ENCODE results near the gene MOXD1. TPM values are rescaled to one million over a fixed set of nuclear protein-coding genes. Genes with fewer than 3 reads are reported as not detected.
A peak's percentile ranks its signal among the peaks of the same experiment; 100 is the strongest.

MOXD1 gene
- polyA plus RNA-seq, 1 donor (not counting 4 experiments of a cell fraction or from before 2014, with no cell fraction given) = 2.7 TPM

DNA sequence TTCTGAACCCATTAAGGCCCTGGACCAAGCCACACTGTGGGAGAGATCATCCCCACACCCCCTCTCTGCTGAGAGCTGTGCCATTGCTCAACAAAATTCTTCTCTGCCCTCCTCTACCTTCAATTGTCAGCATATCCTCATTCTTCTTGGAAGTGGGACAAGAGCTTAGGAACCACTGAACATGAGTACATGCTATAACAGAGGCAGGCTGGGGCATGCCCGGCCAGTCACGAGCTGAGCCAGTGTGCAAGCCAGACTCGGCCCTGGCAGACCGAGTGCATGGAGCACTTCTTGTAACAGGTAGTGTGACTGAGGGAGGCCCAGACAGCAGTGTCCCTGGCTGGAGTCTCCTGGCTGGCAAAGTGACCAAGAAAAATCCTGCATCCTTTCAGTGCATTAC, 149.2 kb downstream of the MOXD1 start:
- Histone ChIP-seq H3K4me3 (ENCODE audit: control insufficient read depth in 2 of 3, extremely low read depth in 1 of 3, insufficient read depth in 2 of 3, low read depth in 1 of 3, low read length in 3 of 3) (no peak overlapping the region), H3K79me2 (ENCODE audit: control insufficient read depth, insufficient read depth, low read length) (no peaks in the 10 kb centered on the region), H3K9me1 (ENCODE audit: control insufficient read depth, extremely low read depth, insufficient read depth, low read length) (no peaks in the 10 kb centered on the region), H4K20me1 (ENCODE audit: control insufficient read depth, extremely low read depth, insufficient read depth, low read length) (no peaks in the 10 kb centered on the region), H3K9me3 (ENCODE audit: control insufficient read depth, low read depth, low read length) (no peaks in the 10 kb centered on the region), H2AFZ (ENCODE audit: control insufficient read depth, low read length) (peak overlapping the region; percentile 2), H3K9ac (ENCODE audit: control insufficient read depth, extremely low read depth, insufficient read depth, low read length) (no peak overlapping the region), H3K36me3 (ENCODE audit: control insufficient read depth in 2 of 2, extremely low read depth in 1 of 2, insufficient read depth in 2 of 2, low read length in 2 of 2) (no peaks in the 10 kb centered on the region), H3K27me3 (ENCODE audit: control insufficient read depth, extremely low read depth, insufficient read depth, low read length) (no peaks in the 10 kb centered on the region), H3K27ac (ENCODE audit: control insufficient read depth, insufficient read depth, low read length) (peak overlapping the region; percentile 37), H3K4me1 (ENCODE audit: control insufficient read depth, extremely low read depth, insufficient read depth, low read length) (peaks cover 13% of the 10 kb centered on the region), H3K4me2 (ENCODE audit: control insufficient read depth, extremely low read depth, insufficient read depth, low read depth, low read length) (peak overlapping the region; percentile 49)
- TF ChIP-seq, protein P1, sequence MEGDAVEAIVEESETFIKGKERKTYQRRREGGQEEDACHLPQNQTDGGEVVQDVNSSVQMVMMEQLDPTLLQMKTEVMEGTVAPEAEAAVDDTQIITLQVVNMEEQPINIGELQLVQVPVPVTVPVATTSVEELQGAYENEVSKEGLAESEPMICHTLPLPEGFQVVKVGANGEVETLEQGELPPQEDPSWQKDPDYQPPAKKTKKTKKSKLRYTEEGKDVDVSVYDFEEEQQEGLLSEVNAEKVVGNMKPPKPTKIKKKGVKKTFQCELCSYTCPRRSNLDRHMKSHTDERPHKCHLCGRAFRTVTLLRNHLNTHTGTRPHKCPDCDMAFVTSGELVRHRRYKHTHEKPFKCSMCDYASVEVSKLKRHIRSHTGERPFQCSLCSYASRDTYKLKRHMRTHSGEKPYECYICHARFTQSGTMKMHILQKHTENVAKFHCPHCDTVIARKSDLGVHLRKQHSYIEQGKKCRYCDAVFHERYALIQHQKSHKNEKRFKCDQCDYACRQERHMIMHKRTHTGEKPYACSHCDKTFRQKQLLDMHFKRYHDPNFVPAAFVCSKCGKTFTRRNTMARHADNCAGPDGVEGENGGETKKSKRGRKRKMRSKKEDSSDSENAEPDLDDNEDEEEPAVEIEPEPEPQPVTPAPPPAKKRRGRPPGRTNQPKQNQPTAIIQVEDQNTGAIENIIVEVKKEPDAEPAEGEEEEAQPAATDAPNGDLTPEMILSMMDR (optimal IDR thresholded peaks at IDR 0.05 in 1 of 3, IDR thresholded peaks at IDR 0.05 in 1 of 3, conservative IDR thresholded peaks at IDR 0.05 in 1 of 3; ENCODE audit: extremely low read depth in 1 of 3, insufficient read depth in 2 of 3, low read length in 3 of 3) = no peak
- TF ChIP-seq EZH2 (IDR thresholded peaks at IDR 0.05; ENCODE audit: low read length) = no peak
- peak; percentile 80 for FAIRE-seq
- dilution Hi-C loops (cut with MboI; ENCODE audit: extremely low pct_ligation_motif_present, low sequenced_read_pairs) = no loop called here
- DNase-seq (ENCODE audit: low read depth, low spot score) = peak; percentile 84

DNA sequence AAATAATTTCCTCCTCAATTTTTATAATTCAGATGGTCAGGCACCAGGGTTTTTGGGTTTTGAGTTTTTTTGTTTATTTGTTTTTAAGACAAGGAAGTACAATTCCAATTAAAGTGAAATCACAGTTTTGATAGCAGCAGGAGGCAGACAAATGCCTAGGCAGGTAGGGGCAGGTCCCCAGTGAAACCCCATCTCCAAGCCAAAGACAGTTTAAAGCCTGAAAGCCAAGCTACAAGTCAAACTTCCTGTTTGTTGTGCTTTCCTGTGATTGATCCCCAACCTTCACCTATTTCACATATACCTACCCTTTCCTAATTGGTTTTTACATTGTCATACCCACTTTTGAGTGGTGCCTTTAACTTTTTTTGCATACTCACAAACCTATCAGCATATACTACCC, 149.6 kb downstream of the MOXD1 start:
- Histone ChIP-seq H3K4me2 (ENCODE audit: control insufficient read depth, extremely low read depth, insufficient read depth, low read depth, low read length) (peak overlapping the region; percentile 49), H3K4me3 (ENCODE audit: control insufficient read depth in 2 of 3, extremely low read depth in 1 of 3, insufficient read depth in 2 of 3, low read depth in 1 of 3, low read length in 3 of 3) (no peak overlapping the region), H3K27me3 (ENCODE audit: control insufficient read depth, extremely low read depth, insufficient read depth, low read length) (no peaks in the 10 kb centered on the region), H3K36me3 (ENCODE audit: control insufficient read depth in 2 of 2, extremely low read depth in 1 of 2, insufficient read depth in 2 of 2, low read length in 2 of 2) (no peaks in the 10 kb centered on the region), H3K27ac (ENCODE audit: control insufficient read depth, insufficient read depth, low read length) (peak overlapping the region; percentile 37), H3K4me1 (ENCODE audit: control insufficient read depth, extremely low read depth, insufficient read depth, low read length) (peaks cover 13% of the 10 kb centered on the region), H3K9me3 (ENCODE audit: control insufficient read depth, low read depth, low read length) (no peaks in the 10 kb centered on the region), H2AFZ (ENCODE audit: control insufficient read depth, low read length) (peak overlapping the region; percentile 2), H3K79me2 (ENCODE audit: control insufficient read depth, insufficient read depth, low read length) (no peaks in the 10 kb centered on the region), H3K9ac (ENCODE audit: control insufficient read depth, extremely low read depth, insufficient read depth, low read length) (no peak overlapping the region), H3K9me1 (ENCODE audit: control insufficient read depth, extremely low read depth, insufficient read depth, low read length) (no peaks in the 10 kb centered on the region), H4K20me1 (ENCODE audit: control insufficient read depth, extremely low read depth, insufficient read depth, low read length) (no peaks in the 10 kb centered on the region)
- FAIRE-seq (peak; percentile 60), DNase-seq (ENCODE audit: low read depth, low spot score) (no peak)
- dilution Hi-C loops (cut with MboI; ENCODE audit: extremely low pct_ligation_motif_present, low sequenced_read_pairs) = no loop called here
- no peak for TF ChIP-seq EZH2 (IDR thresholded peaks at IDR 0.05; ENCODE audit: low read length)
- TF ChIP-seq, protein P1 (optimal IDR thresholded peaks at IDR 0.05 in 1 of 3, IDR thresholded peaks at IDR 0.05 in 1 of 3, conservative IDR thresholded peaks at IDR 0.05 in 1 of 3; ENCODE audit: extremely low read depth in 1 of 3, insufficient read depth in 2 of 3, low read length in 3 of 3) = no peak

Measured in keratinocyte (primary cell).